22Rv1 (cell line): ENCODE results near the gene SOD1.

Experiments used
- CTCF ChIP-seq: fragments of 450-650 bp; IDR thresholded peaks from 2 replicates; pipeline ENCODE4 v1.5.1; 2017; ENCODE audit warnings: mild to moderate bottlenecking
- ZFX ChIP-seq: fragments of 450-650 bp; IDR thresholded peaks from 2 replicates; pipeline ENCODE4 v1.6.1; 2017; ENCODE audit warnings: antibody characterized with exemption, borderline replicate concordance

- TF ChIP-seq CTCF (no peak), ZFX (no peak)
Measured at GRCh38 chr21:31660259-31660565, 719 bp downstream of the SOD1 start.
